ENCODE measurements around the gene CMTM5. TPM values are rescaled to one million over a fixed set of nuclear protein-coding genes. Genes with fewer than 3 reads are reported as not detected.
A peak's percentile ranks its signal among the peaks of the same experiment; 100 is the strongest.
"Not testable (repeated sequence)": the region's sequence is repeated elsewhere in the genome, so short reads cannot be mapped to it uniquely, and the experiment has no call there.

The CMTM5 gene
- total RNA-seq, 1 donor, result not detected

- DNase-seq (ENCODE audit: insufficient read length, low spot score, missing footprints), result no peak
- Histone ChIP-seq H3K9me3 (ENCODE audit: low read depth, low read length) (no peaks in the 10 kb centered on the region), H3K27ac (ENCODE audit: low read depth, low read length) (no peak overlapping the region), H3K27me3 (ENCODE audit: insufficient read depth, low read length) (no peaks in the 10 kb centered on the region), H2AFZ (ENCODE audit: low read length) (no peak overlapping the region), H3K79me2 (ENCODE audit: insufficient read depth, low read length) (no peaks in the 10 kb centered on the region), H3K36me3 (ENCODE audit: insufficient read depth, low read length) (no peaks in the 10 kb centered on the region), H3K4me3 (ENCODE audit: insufficient read depth, low read length) (no peak overlapping the region), H3K4me1 (ENCODE audit: insufficient read depth, low read length) (no peaks in the 10 kb centered on the region), H4K20me1 (ENCODE audit: insufficient read depth, low read length) (no peaks in the 10 kb centered on the region), H3K4me2 (ENCODE audit: insufficient read depth, low read length) (no peak overlapping the region)
- no peak for TF ChIP-seq CTCF (IDR thresholded peaks at IDR 0.05; ENCODE audit: extremely low read depth, low read depth, low read length)
These were observed 22.3 kb downstream of the CMTM5 start for GRCh38 chr14:23399136-23399535.

GRCh38 chr14:23399591-23399990 lies 22.7 kb downstream of the CMTM5 start:
- Histone ChIP-seq H3K9me3 (ENCODE audit: low read depth, low read length) (no peaks in the 10 kb centered on the region), H2AFZ (ENCODE audit: low read length) (no peak overlapping the region), H4K20me1 (ENCODE audit: insufficient read depth, low read length) (no peaks in the 10 kb centered on the region), H3K36me3 (ENCODE audit: insufficient read depth, low read length) (no peaks in the 10 kb centered on the region), H3K4me1 (ENCODE audit: insufficient read depth, low read length) (no peaks in the 10 kb centered on the region), H3K27ac (ENCODE audit: low read depth, low read length) (no peak overlapping the region), H3K4me3 (ENCODE audit: insufficient read depth, low read length) (no peak overlapping the region), H3K4me2 (ENCODE audit: insufficient read depth, low read length) (no peak overlapping the region), H3K27me3 (ENCODE audit: insufficient read depth, low read length) (no peaks in the 10 kb centered on the region), H3K79me2 (ENCODE audit: insufficient read depth, low read length) (no peaks in the 10 kb centered on the region)
- TF ChIP-seq CTCF (IDR thresholded peaks at IDR 0.05; ENCODE audit: extremely low read depth, low read depth, low read length), result no peak
- DNase-seq (ENCODE audit: insufficient read length, low spot score, missing footprints), result no peak

- H3K4me1 ChIP-seq (ENCODE audit: insufficient read depth, low read length); H3K36me3 ChIP-seq (ENCODE audit: insufficient read depth, low read length); H3K79me2 ChIP-seq (ENCODE audit: insufficient read depth, low read length); H3K4me2 ChIP-seq (ENCODE audit: insufficient read depth, low read length); H3K9me3 ChIP-seq (ENCODE audit: low read depth, low read length); H3K4me3 ChIP-seq (ENCODE audit: insufficient read depth, low read length); H4K20me1 ChIP-seq (ENCODE audit: insufficient read depth, low read length); H2AFZ ChIP-seq (ENCODE audit: low read length); H3K27ac ChIP-seq (ENCODE audit: low read depth, low read length); H3K27me3 ChIP-seq (ENCODE audit: insufficient read depth, low read length): not testable (repeated sequence)
- peak; percentile 31 for DNase-seq (ENCODE audit: insufficient read length, low spot score, missing footprints)
These were observed 23.8 kb downstream of the CMTM5 start for GRCh38 chr14:23400496-23401149.

GRCh38 chr14:23401291-23401690 lies 24.4 kb downstream of the CMTM5 start:
- H4K20me1 ChIP-seq (ENCODE audit: insufficient read depth, low read length), result no peaks in the 10 kb centered on the region
- H2AFZ ChIP-seq (ENCODE audit: low read length), result no peak overlapping the region
- TF ChIP-seq CTCF (IDR thresholded peaks at IDR 0.05; ENCODE audit: extremely low read depth, low read depth, low read length), result no peak
- peak; percentile 64 for DNase-seq (ENCODE audit: insufficient read length, low spot score, missing footprints)
- no peak overlapping the region for H3K4me2 ChIP-seq (ENCODE audit: insufficient read depth, low read length)
- H3K9me3 ChIP-seq (ENCODE audit: low read depth, low read length), result no peaks in the 10 kb centered on the region
- H3K4me1 ChIP-seq (ENCODE audit: insufficient read depth, low read length), result no peaks in the 10 kb centered on the region
- H3K27ac ChIP-seq (ENCODE audit: low read depth, low read length), result no peak overlapping the region
- H3K27me3 ChIP-seq (ENCODE audit: insufficient read depth, low read length), result no peaks in the 10 kb centered on the region
- H3K79me2 ChIP-seq (ENCODE audit: insufficient read depth, low read length), result no peaks in the 10 kb centered on the region
- no peaks in the 10 kb centered on the region for H3K36me3 ChIP-seq (ENCODE audit: insufficient read depth, low read length)
- no peak overlapping the region for H3K4me3 ChIP-seq (ENCODE audit: insufficient read depth, low read length)

Data from osteoblast (primary cell).